Fibroblast of gingiva (primary cell): Measurements from ENCODE around the gene PXN.
"Not testable (repeated sequence)": the region's sequence is repeated elsewhere in the genome, so short reads cannot be mapped to it uniquely, and the experiment has no call there.

Source experiments
- DNase-seq: peaks from one replicate; pipeline ENCODE4 v3.0.0-alpha.2; 2011; ENCODE audit warnings: low read depth

Gene PXN

GRCh38 chr12:120225852-120226640 is 39.5 kb downstream of the PXN start:
- no peak for DNase-seq

GRCh38 chr12:120225200-120225558 is 40.4 kb downstream of the PXN start:
- DNase-seq: no peak

GRCh38 chr12:120224304-120225199 is 41.0 kb downstream of the PXN start:
- DNase-seq: no peak

- no peak for DNase-seq
Observed at GRCh38 chr12:120223458-120224303, 41.8 kb downstream of the PXN start.

- DNase-seq: no peak
Observed at GRCh38 chr12:120222288-120222832, 43.2 kb downstream of the PXN start.

- no peak for DNase-seq
Observed at GRCh38 chr12:120221576-120221900, 44.0 kb downstream of the PXN start.

- DNase-seq: no peak
Observed at GRCh38 chr12:120220838-120221575, 44.5 kb downstream of the PXN start.

- DNase-seq: no peak
Observed at GRCh38 chr12:120218680-120219606, 46.6 kb downstream of the PXN start.

- DNase-seq: no peak
Observed at GRCh38 chr12:120216742-120217605, 48.6 kb downstream of the PXN start.

- no peak for DNase-seq
Observed at GRCh38 chr12:120215766-120216735, 49.5 kb downstream of the PXN start.

GRCh38 chr12:120215357-120215735 is 50.2 kb downstream of the PXN start:
- no peak for DNase-seq

- DNase-seq: no peak
Observed at GRCh38 chr12:120214626-120215356, 50.7 kb downstream of the PXN start.

- DNase-seq: no peak
Observed at GRCh38 chr12:120213758-120214157, 51.8 kb downstream of the PXN start.

- not testable (repeated sequence) for DNase-seq
Observed at GRCh38 chr12:120213182-120213581, 52.3 kb downstream of the PXN start.

- no peak for DNase-seq
Observed at GRCh38 chr12:120212301-120212700, 53.2 kb downstream of the PXN start.

GRCh38 chr12:120211904-120212283 is 53.6 kb downstream of the PXN start:
- DNase-seq: no peak

- DNase-seq: no peak
Observed at GRCh38 chr12:120211243-120211903, 54.2 kb downstream of the PXN start.
